A673 (cell line): Measurements from ENCODE around the gene ACTR5. TPM values are rescaled to one million over a fixed set of nuclear protein-coding genes. Genes with fewer than 3 reads are reported as not detected.

Experiments
- BruUV-seq: library from RNA; stranded (reverse); fragments of 400-500 nt; replicated peaks from 2 replicates; lab custom pipeline; 2021; lab: Mats Ljungman, UMichigan
- CTCF ChIA-PET: fragments of 300-600 bp; sonication (Branson Sonifier 250); formaldehyde crosslinking; loops from one replicate; lab custom pipeline; 2022; ENCODE audit warnings: antibody characterized with exemption; lab: Charles Lee
- POLR2A ChIA-PET: fragments of 300-600 bp; sonication (Branson Sonifier 250); formaldehyde crosslinking; loops from one replicate; lab custom pipeline; 2022; ENCODE audit warnings: antibody characterized with exemption; ENCODE audit not compliant: low non-redundant PET; lab: Charles Lee
- DNase-seq: peaks from one replicate; pipeline ENCODE4 v3.0.0-alpha.2; 2015; ENCODE audit warnings: low spot score
- H3K27ac ChIP-seq: fragments of 200-600 bp; sonication (generic); 2 replicates; pipeline ENCODE4 v1.5.1; 2016; ENCODE audit warnings: mixed run types, low read depth, mild to moderate bottlenecking, mixed read lengths, antibody characterized with exemption, low read length; ENCODE audit not compliant: poor library complexity, severe bottlenecking
- H3K27me3 ChIP-seq: fragments of 200-600 bp; sonication (generic); replicated peaks from 2 replicates; pipeline ENCODE4 v1.6.1; 2017; ENCODE audit warnings: mixed run types, low read depth, mild to moderate bottlenecking, mixed read lengths, antibody characterized with exemption, low read length; ENCODE audit not compliant: insufficient read depth, poor library complexity
- H3K36me3 ChIP-seq: fragments of 200-600 bp; sonication (generic); 2 replicates; pipeline ENCODE4 v1.6.1; 2016; ENCODE audit warnings: mixed run types, mild to moderate bottlenecking, mixed read lengths, antibody characterized with exemption, low read length; ENCODE audit not compliant: insufficient read depth, poor library complexity, severe bottlenecking
- H3K4me1 ChIP-seq: fragments of 200-600 bp; sonication (generic); 2 replicates; pipeline ENCODE4 v1.6.1; 2017; ENCODE audit warnings: mixed run types, mild to moderate bottlenecking, mixed read lengths, antibody characterized with exemption, low read length; ENCODE audit not compliant: insufficient read depth, poor library complexity, severe bottlenecking
- H3K4me3 ChIP-seq: fragments of 200-600 bp; sonication (generic); 2 replicates; pipeline ENCODE4 v1.5.1; 2016; ENCODE audit warnings: low read depth, mixed run types, mild to moderate bottlenecking, mixed read lengths, low read length; ENCODE audit not compliant: poor library complexity, severe bottlenecking
- H3K9me3 ChIP-seq: fragments of 200-600 bp; sonication (generic); 2 replicates; pipeline ENCODE4 v1.6.1; 2016; ENCODE audit warnings: mixed run types, low read depth, mild to moderate bottlenecking, mixed read lengths, antibody characterized with exemption, low read length; ENCODE audit not compliant: poor library complexity, severe bottlenecking
- CTCF ChIP-seq: fragments of 300-800, 200-600 bp; sonication (generic); conservative IDR thresholded peaks from 2 replicates; pipeline ENCODE4 v1.5.1; 2017; ENCODE audit warnings: low read depth, mild to moderate bottlenecking, antibody characterized with exemption, low read length, moderate library complexity, mixed read lengths
- EZH2 ChIP-seq: fragments of 200-600 bp; sonication (generic); IDR thresholded peaks from 2 replicates; pipeline ENCODE4 v1.6.1; 2017; ENCODE audit warnings: borderline replicate concordance, low read depth, mild to moderate bottlenecking, mixed read lengths, antibody characterized with exemption, low read length; ENCODE audit not compliant: poor library complexity, severe bottlenecking
- intact Hi-C: fragments of 100-400 bp; cut with micrococcal nuclease; formaldehyde crosslinking; loops from one replicate; pipeline ENCODE4 v1.10.0; 2022; ENCODE audit not compliant: unreplicated experiment
- total RNA-seq: library from RNA; stranded (reverse); gene quantifications from 2 replicates; pipeline ENCODE4 v1.2.3, GENCODE V29; 2021

ACTR5 gene
- total RNA-seq, 1 experiment from 2014 or later = 11.5 TPM

GRCh38 chr20:38735172-38735571 lies 13.1 kb upstream of the ACTR5 start:
- Histone ChIP-seq H3K36me3 (no peaks in the 10 kb centered on the region), H3K27me3 (peaks cover 87% of the 10 kb centered on the region), H3K4me3 (no peak overlapping the region), H3K27ac (no peak overlapping the region), H3K4me1 (peaks cover 9% of the 10 kb centered on the region), H3K9me3 (no peaks in the 10 kb centered on the region)
- no peak for DNase-seq
- ChIA-PET CTCF (no interaction called here), POLR2A (no interaction called here)
- no TSS peak for BruUV-seq
- TF ChIP-seq EZH2 (no peak), CTCF (no peak)
- intact Hi-C loops = no loop called here

- H3K9me3 ChIP-seq = no peaks in the 10 kb centered on the region
- POLR2A ChIA-PET = no interaction called here
- DNase-seq = no peak
- no peak overlapping the region for H3K4me3 ChIP-seq
- CTCF ChIA-PET = no interaction called here
- no peak for TF ChIP-seq EZH2
- no peak for TF ChIP-seq CTCF
- no peaks in the 10 kb centered on the region for H3K4me1 ChIP-seq
- no peaks in the 10 kb centered on the region for H3K36me3 ChIP-seq
- no TSS peak for BruUV-seq
- intact Hi-C loops = no loop called here
- peaks cover 86% of the 10 kb centered on the region for H3K27me3 ChIP-seq
- H3K27ac ChIP-seq = no peak overlapping the region
Observed at GRCh38 chr20:38737887-38738286, 10.4 kb upstream of the ACTR5 start.

GRCh38 chr20:38745757-38746156 lies 2.5 kb upstream of the ACTR5 start:
- Histone ChIP-seq H3K36me3 (no peaks in the 10 kb centered on the region), H3K9me3 (no peaks in the 10 kb centered on the region), H3K27ac (no peak overlapping the region), H3K4me1 (peaks cover 6% of the 10 kb centered on the region), H3K27me3 (peaks cover 16% of the 10 kb centered on the region), H3K4me3 (no peak overlapping the region)
- ChIA-PET CTCF (no interaction called here), POLR2A (no interaction called here)
- intact Hi-C loops = no loop called here
- BruUV-seq = no TSS peak
- DNase-seq = no peak
- TF ChIP-seq CTCF (no peak), EZH2 (no peak)
